Measurements from ENCODE around the gene PUS1.
"Not testable (repeated sequence)": the region's sequence is repeated elsewhere in the genome, so short reads cannot be mapped to it uniquely, and the experiment has no call there.

PUS1 gene

DNA sequence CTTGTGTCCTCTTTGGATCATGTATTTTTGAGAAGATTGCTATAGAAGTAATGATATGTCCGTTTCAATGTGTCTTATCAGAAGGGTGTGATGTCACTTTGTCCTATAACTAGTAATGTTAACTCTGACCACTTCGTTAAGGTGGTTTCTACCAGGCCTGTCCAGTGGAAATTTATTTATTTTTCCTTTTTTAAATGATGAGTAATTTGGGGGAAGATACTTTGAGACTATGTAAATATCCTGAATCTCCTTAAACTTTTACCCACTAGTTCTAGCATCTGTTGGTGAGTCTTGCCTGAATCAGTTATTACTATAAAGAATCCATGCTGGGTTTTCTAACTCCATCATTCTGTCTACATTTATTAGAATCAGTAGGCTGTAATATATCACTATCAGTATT, 36.0 kb downstream of the PUS1 start:
- no peak for DNase-seq

DNA sequence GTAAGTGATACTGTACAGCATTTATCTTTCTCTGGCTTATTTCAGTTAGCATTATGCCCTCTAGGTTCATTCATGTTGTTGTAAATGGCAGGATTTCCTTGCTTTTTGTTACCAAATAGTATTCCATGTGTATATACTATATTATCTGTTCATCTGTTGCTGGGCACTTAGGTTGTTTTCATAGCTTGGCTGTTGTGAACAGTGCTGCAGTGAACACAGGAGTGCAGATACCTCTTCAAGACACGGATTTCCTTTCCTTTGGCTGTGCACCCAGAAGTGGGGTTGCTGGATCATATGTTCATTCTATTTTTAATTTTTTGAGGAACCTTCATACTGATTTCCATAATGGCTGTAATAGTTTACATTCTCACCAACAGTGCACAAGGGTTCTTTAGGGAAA, 42.1 kb downstream of the PUS1 start:
- no peak for DNase-seq

- no peak for DNase-seq
These were observed 46.2 kb downstream of the PUS1 start for GRCh38 chr12:131975228-131975627.

DNA sequence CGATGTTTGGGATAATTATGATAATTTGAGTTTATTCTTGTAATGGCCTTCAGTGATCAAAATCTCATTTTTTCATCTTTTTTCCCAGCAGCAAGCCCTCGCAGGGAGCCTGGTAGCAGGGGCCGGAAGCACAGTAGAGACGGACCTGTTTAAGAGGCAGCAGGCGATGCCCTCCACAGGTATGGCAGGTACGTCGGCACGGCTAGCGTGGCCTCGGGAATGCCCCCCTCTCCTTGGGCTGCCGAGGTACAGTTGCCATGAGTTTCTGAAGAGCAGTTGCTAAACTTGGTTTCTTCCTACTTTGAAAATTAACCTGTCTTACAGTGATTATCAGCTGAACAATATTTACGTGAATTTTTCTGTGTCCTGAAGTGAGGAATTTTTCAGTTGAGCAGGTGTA, 50.5 kb downstream of the PUS1 start:
- DNase-seq: no peak

GRCh38 chr12:131980263-131980662, 51.2 kb downstream of the PUS1 start:
- no peak for DNase-seq

GRCh38 chr12:131981388-131981787, 52.3 kb downstream of the PUS1 start:
- no peak for DNase-seq

DNA sequence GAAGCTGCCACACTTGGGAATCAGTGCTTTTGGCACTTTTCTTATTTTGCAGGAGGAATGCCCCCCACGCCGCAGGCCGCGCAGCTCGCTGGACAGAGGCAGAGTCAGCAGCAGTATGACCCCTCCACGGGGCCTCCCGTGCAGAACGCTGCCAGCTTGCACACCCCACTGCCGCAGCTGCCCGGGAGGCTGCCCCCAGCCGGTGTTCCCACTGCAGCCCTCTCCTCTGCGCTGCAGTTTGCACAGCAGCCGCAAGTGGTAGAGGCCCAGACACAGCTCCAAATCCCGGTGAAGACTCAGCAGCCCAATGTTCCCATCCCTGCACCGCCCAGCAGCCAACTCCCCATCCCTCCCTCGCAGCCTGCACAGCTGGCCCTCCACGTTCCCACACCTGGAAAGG, 53.0 kb downstream of the PUS1 start:
- no peak for DNase-seq

DNA sequence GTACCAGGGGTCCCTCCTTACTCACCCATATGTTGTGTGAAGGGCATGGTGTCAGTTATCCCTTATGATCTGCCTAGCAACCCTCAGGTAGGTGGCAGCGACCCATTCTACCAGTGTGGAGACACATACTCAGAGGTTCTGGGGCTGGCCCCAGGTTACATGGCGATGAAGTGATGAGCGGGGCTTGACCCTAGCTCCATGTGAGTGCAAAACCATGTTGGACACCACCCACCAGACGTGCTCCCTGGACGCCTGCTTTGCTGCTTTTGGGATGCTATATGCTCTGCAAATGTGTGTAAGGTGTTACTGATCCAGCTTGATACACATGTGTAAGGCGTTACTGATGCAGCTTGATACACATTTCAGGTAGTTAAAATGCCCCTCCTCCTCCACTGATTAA, 54.0 kb downstream of the PUS1 start:
- no peak for DNase-seq

DNA sequence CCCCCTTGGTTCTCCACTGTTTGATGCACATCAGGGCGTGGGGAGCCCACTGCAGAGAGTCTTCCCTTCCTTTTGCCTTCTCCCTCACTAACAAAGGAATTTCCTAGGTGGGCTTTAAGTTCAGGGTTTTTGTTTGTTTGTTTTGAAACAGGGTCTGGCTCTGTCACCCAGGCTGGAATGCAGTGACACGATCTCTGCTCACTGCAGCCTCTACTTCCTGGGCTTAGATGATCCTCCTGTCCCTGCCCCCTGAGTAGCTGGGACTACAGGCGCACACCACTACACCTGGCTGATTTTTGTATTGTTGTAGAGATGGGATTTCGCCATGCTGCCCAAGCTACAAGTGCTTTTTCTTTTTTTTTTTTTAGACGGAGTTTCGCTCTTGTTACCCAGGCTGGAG, 54.5 kb downstream of the PUS1 start:
- DNase-seq: no peak

- no peak for DNase-seq
These were observed 55.3 kb downstream of the PUS1 start for GRCh38 chr12:131984334-131984733.

- not testable (repeated sequence) for DNase-seq
These were observed 56.4 kb downstream of the PUS1 start for GRCh38 chr12:131985510-131985875.

DNA sequence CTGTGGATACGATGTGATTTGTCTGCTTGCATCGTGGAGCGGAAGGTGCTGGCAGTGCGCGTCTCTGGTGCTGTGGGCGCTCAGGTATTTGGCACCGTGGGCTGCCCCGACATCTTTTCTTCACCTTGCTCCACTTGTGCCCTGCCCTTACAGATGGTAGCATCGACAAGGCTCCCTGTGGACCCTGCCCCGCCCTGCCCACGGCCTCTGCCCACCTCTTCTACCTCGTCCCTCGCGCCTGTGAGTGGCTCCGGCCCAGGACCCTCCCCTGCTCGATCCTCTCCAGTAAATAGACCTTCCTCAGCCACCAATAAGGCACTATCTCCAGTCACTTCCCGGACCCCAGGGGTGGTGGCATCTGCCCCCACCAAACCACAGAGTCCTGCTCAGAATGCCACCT, 57.3 kb downstream of the PUS1 start:
- DNase-seq: no peak

- no peak for DNase-seq
These were observed 57.8 kb downstream of the PUS1 start for GRCh38 chr12:131986910-131987309.

GRCh38 chr12:131987552-131987951, 58.5 kb downstream of the PUS1 start:
- DNase-seq: no peak

- DNase-seq: no peak
These were observed 59.1 kb downstream of the PUS1 start for GRCh38 chr12:131988054-131988796.

GRCh38 chr12:131989021-131989420, 59.9 kb downstream of the PUS1 start:
- DNase-seq: no peak

GRCh38 chr12:131990066-131990979, 61.2 kb downstream of the PUS1 start:
- DNase-seq: no peak

GRCh38 chr12:131990980-131991305, 61.9 kb downstream of the PUS1 start:
- no peak for DNase-seq

GRCh38 chr12:131991816-131992430, 62.8 kb downstream of the PUS1 start:
- no peak for DNase-seq

DNA sequence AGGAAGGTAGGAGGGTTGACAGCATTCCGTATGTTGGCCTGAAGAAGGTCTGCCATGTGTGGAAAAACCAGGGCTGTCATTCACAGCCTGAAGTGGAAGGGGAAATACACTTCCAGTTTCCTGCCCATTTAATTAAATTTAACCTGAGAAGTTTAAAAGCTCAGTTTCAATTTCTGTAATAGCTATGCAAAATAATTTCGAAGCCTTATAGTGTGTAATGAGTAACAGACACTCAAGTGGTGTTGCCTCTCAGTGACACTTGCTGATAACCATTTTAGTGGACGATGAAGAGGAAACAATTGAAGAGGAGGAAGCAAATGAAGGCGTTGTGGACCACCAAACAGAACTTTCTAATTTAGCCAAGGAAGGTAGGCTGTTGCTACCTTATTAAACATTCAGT, 65.5 kb downstream of the PUS1 start:
- no peak for DNase-seq

Data from activated gamma-delta T cell treated with Interleukin-2 at 50 U/mL for 16 hours (primary cell).